HCT116 (cell line): Measurements from ENCODE around the gene HOTAIR.

Source experiments
- EGR1 ChIP-seq: IDR thresholded peaks from 2 replicates; pipeline ENCODE4 v1.6.1; 2012; ENCODE audit warnings: low read depth
- ELF1 ChIP-seq: IDR thresholded peaks from 2 replicates; pipeline ENCODE4 v1.6.1; 2012; ENCODE audit warnings: low read depth, borderline replicate concordance
- POLR2A ChIP-seq: IDR thresholded peaks from 2 replicates; pipeline ENCODE4 v1.7.0; 2011; ENCODE audit warnings: borderline replicate concordance; ENCODE audit not compliant: insufficient read depth, insufficient read length; ENCODE audit errors: extremely low read depth
- POLR2AphosphoS5 ChIP-seq: IDR thresholded peaks from 2 replicates; pipeline ENCODE4 v1.6.1; 2011; ENCODE audit warnings: mild to moderate bottlenecking, low read depth, low read length, moderate library complexity
- TF ChIP-seq, protein P1 (sequence below), 3 experiments: fragments of 200-600 bp in 1 of 3; sonication (generic) in 1 of 3; IDR thresholded peaks in 2 of 3; conservative IDR thresholded peaks in 1 of 3; 2 replicates each; pipeline ENCODE4 v1.5.1; 2012 to 2017; ENCODE audit warnings: low read depth in 2 of 3, low read length in 2 of 3, antibody characterized with exemption in 1 of 3, borderline replicate concordance in 1 of 3, control low read depth in 1 of 3, mild to moderate bottlenecking in 1 of 3, mixed read lengths in 1 of 3, mixed run types in 1 of 3, moderate library complexity in 1 of 3; ENCODE audit not compliant: insufficient read depth in 1 of 3

DNA sequence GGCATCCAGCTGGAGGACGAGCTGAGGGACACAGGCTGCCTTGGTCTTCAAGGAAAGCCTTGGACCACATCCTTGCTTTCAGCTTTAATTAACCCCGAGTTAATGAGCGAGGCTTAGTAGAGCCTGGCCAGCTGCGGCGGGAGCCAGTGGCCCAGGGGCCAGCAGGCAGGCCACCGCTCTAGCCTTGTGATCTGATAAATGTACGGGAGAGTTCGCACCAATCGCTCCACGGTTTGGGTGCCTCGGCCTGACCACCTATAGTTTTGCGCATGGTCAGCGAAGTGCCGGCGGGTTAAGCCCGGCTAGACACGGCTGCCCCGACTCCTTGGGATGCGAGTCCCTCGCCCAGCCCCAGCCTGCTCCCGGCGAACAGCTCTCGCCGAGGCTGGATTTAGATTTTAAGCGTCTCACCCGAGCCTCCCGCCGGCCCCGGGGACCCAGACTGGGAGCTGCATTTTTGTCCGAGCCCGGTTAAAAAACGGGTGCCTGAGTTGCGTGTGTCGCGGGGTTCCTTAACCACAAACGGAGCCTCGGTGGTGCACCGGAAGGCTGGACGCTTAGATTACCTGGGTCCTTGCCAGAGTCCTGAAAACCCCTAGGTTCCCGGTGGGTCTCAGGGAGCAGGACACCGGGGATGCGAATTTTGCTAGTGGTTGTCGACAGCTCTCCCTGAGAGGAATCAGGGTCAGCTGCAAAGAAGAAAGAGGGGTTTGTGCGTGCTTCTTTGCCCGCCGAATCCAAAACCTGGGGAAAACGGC, 23.0 kb downstream of the HOTAIR start:
- no peak for TF ChIP-seq ELF1
- no peak for TF ChIP-seq POLR2A
- TF ChIP-seq, protein P1, sequence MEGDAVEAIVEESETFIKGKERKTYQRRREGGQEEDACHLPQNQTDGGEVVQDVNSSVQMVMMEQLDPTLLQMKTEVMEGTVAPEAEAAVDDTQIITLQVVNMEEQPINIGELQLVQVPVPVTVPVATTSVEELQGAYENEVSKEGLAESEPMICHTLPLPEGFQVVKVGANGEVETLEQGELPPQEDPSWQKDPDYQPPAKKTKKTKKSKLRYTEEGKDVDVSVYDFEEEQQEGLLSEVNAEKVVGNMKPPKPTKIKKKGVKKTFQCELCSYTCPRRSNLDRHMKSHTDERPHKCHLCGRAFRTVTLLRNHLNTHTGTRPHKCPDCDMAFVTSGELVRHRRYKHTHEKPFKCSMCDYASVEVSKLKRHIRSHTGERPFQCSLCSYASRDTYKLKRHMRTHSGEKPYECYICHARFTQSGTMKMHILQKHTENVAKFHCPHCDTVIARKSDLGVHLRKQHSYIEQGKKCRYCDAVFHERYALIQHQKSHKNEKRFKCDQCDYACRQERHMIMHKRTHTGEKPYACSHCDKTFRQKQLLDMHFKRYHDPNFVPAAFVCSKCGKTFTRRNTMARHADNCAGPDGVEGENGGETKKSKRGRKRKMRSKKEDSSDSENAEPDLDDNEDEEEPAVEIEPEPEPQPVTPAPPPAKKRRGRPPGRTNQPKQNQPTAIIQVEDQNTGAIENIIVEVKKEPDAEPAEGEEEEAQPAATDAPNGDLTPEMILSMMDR (IDR thresholded peaks at IDR 0.05 in 2 of 3, conservative IDR thresholded peaks at IDR 0.05 in 1 of 3; ENCODE audit: borderline replicate concordance in 1 of 3, insufficient read depth in 1 of 3, low read depth in 2 of 3, low read length in 2 of 3) = no peak
- TF ChIP-seq POLR2AphosphoS5 = no peak
- TF ChIP-seq EGR1 = no peak
